ENCODE measurements around the gene JMJD1C. TPM values are rescaled to one million over a fixed set of nuclear protein-coding genes. Genes with fewer than 3 reads are reported as not detected.

Gene JMJD1C
- polyA plus RNA-seq, 2 of the 4 experiments (the other 2 are of a cell fraction), result 15.9 to 47.2 TPM

DNA sequence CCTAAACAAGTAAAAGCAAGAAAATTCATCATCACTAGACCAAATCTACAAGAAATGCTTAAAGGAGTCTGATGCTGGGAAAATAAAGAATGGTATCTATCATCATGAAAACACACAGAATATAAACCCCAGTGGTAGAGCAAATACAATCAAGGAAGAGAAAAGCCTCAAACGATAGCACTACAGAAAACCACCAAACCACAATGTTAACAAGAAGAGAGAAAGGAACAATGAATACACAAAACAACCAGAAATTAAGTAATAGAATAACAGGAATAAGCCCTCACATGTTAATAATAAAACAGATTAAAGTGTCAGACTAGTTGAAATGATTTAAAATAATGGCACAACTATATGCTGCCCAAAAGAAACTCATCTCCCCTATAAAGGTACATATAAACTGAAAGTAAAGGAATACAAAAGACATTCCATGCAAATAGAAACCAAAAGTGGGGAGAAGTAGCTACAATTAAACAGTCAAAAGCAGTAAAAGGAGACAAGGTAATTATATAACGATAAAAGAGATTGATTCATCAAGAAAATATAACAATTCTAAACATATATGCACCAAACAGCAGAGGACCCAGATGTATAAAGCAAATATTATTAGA, 77.3 kb downstream of the JMJD1C start:
- POLR2A ChIA-PET, result interaction anchor here (0.7 kb wide), 1 partner anchor 152 kb away, joined by 6 read pairs; no protein-coding TSS in a partner anchor
- no peak overlapping the region for H3K4me2 ChIP-seq
- TF ChIP-seq KDM5A (IDR thresholded peaks at IDR 0.05) (no peak), RNF2 (IDR thresholded peaks at IDR 0.05; ENCODE audit: borderline replicate concordance, low read depth) (no peak), ZSCAN20 (CRISPR knock-in tag; IDR thresholded peaks at IDR 0.05) (no peak), RAD21 (conservative IDR thresholded peaks at IDR 0.05 in 1 of 2, IDR thresholded peaks at IDR 0.05 in 1 of 2) (no peak), HOXB13 (CRISPR knock-in tag; IDR thresholded peaks at IDR 0.05; ENCODE audit: low read depth) (no peak), ESRRA (IDR thresholded peaks at IDR 0.05; ENCODE audit: borderline replicate concordance, low read length) (no peak), ZC3H11A (IDR thresholded peaks at IDR 0.05) (no peak), JUN (IDR thresholded peaks at IDR 0.05) (no peak), CHD4 (IDR thresholded peaks at IDR 0.05; ENCODE audit: borderline replicate concordance) (no peak), EHMT2 (IDR thresholded peaks at IDR 0.05; ENCODE audit: low read depth) (no peak), HES2 (IDR thresholded peaks at IDR 0.05) (no peak), NPAS2 (CRISPR knock-in tag; IDR thresholded peaks at IDR 0.05; ENCODE audit: borderline replicate concordance) (no peak), MYC (IDR thresholded peaks at IDR 0.05; ENCODE audit: borderline replicate concordance, low read length) (no peak), CBX2 (IDR thresholded peaks at IDR 0.05; ENCODE audit: borderline replicate concordance, low read depth) (no peak), SREBF2 (IDR thresholded peaks at IDR 0.05) (no peak), TFCP2L1 (CRISPR knock-in tag; IDR thresholded peaks at IDR 0.05) (no peak), NR3C1 (IDR thresholded peaks at IDR 0.05) (no peak)
- TF ChIP-seq, protein P1, sequence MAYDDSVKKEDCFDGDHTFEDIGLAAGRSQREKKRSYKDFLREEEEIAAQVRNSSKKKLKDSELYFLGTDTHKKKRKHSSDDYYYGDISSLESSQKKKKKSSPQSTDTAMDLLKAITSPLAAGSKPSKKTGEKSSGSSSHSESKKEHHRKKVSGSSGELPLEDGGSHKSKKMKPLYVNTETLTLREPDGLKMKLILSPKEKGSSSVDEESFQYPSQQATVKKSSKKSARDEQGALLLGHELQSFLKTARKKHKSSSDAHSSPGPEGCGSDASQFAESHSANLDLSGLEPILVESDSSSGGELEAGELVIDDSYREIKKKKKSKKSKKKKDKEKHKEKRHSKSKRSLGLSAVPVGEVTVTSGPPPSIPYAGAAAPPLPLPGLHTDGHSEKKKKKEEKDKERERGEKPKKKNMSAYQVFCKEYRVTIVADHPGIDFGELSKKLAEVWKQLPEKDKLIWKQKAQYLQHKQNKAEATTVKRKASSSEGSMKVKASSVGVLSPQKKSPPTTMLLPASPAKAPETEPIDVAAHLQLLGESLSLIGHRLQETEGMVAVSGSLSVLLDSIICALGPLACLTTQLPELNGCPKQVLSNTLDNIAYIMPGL (CRISPR knock-in tag; IDR thresholded peaks at IDR 0.05; ENCODE audit: borderline replicate concordance), result no peak
- TF ChIP-seq, protein P2, sequence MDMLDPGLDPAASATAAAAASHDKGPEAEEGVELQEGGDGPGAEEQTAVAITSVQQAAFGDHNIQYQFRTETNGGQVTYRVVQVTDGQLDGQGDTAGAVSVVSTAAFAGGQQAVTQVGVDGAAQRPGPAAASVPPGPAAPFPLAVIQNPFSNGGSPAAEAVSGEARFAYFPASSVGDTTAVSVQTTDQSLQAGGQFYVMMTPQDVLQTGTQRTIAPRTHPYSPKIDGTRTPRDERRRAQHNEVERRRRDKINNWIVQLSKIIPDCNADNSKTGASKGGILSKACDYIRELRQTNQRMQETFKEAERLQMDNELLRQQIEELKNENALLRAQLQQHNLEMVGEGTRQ (IDR thresholded peaks at IDR 0.05), result no peak
- FAIRE-seq (no peak), ATAC-seq (no peak), DNase-seq (ENCODE audit: low read depth in 1 of 2, low spot score in 1 of 2) (no peak)
- CTCF ChIA-PET, result interaction anchor here (1.3 kb wide), 1 partner anchor 23 kb away, joined by 3 read pairs; no protein-coding TSS in a partner anchor
- H3K9me3 ChIP-seq, result peaks cover 7% of the 10 kb centered on the region; the same call in 1 of the 3 replicates
- no peak overlapping the region for H3K4me3 ChIP-seq
- 61% methylated on average over 2 of the region's 2 CpGs for WGBS (ENCODE audit: missing lambda C conversion rate)
- H3K27ac ChIP-seq, result no peak overlapping the region
- peaks cover 16% of the 10 kb centered on the region; the same call in 1 of the 3 replicates for H3K4me1 ChIP-seq

GRCh38 chr10:63385254-63385653, 80.5 kb downstream of the JMJD1C start:
- H3K4me3 ChIP-seq, result no peak overlapping the region
- CTCF ChIA-PET, result no interaction called here
- TF ChIP-seq KDM1A (IDR thresholded peaks at IDR 0.05; ENCODE audit: low read depth) (no peak), FOSL2 (IDR thresholded peaks at IDR 0.05) (no peak), FOSL2 (CRISPR knock-in tag; IDR thresholded peaks at IDR 0.05) (no peak), SMC3 (IDR thresholded peaks at IDR 0.05) (no peak), NFE2L2 (conservative IDR thresholded peaks at IDR 0.05; ENCODE audit: low read length) (no peak), MAZ (IDR thresholded peaks at IDR 0.05; ENCODE audit: borderline replicate concordance, low read depth, low read length) (no peak), NR3C1 (IDR thresholded peaks at IDR 0.05) (no peak), CEBPB (IDR thresholded peaks at IDR 0.05) (no peak)
- POLR2A ChIA-PET, result no interaction called here
- H3K9me3 ChIP-seq, result no peaks in the 10 kb centered on the region
- FAIRE-seq, result no peak
- no peak overlapping the region for H3K4me2 ChIP-seq
- H3K27ac ChIP-seq, result no peak overlapping the region
- 73% methylated on average over 5 of the region's 5 CpGs for WGBS (ENCODE audit: missing lambda C conversion rate)
- DNase-seq (ENCODE audit: low read depth in 1 of 2, low spot score in 1 of 2), result no peak
- peaks cover 16% of the 10 kb centered on the region; the same call in 1 of the 3 replicates for H3K4me1 ChIP-seq
- no peak for ATAC-seq
